GM18517 (cell line): Measurements from ENCODE around the gene SRGAP1.
"Not testable (repeated sequence)": the region's sequence is repeated elsewhere in the genome, so short reads cannot be mapped to it uniquely, and the experiment has no call there.

Experiments used
- ATAC-seq: cut with Tn5 transposase; IDR thresholded peaks from one replicate; pipeline ENCODE4 v1.9.1; 2021; ENCODE audit warnings: mild to moderate bottlenecking, moderate library complexity; ENCODE audit not compliant: unreplicated experiment

Gene SRGAP1

DNA sequence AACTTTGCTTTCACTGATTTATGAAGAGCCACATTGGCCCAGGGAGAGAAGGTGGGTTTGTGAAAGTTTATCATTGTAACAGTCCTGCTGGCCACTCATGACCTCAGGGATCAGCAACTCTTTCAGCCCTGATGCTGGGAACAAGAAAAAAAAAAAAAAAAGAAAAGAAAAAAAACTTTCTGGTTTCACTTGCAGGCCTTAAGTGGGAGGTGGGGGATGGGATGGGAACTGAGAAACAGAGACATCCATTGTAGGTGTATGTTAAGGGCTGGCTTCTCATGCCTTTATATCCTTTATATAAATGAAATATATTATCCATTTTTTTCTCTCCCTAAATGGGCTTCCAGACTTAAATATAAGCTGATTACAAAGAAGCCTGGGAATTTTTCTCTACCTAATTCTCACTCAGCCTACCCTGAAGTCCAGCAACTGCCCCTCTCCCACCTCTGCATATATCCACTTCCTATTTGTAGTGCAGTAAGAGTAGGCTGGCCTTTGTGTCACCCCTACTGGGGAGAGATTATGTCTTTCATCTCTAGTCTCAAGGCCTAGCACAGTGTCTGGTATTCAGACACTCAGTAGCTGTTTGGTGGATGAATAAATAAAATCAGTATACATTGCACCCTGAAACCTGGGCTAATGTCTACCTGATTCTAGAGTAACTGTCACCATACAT, 190.5 kb downstream of the SRGAP1 start:
- no peak for ATAC-seq

- no peak for ATAC-seq
These were observed 191.9 kb downstream of the SRGAP1 start for GRCh38 chr12:64036414-64036813.

DNA sequence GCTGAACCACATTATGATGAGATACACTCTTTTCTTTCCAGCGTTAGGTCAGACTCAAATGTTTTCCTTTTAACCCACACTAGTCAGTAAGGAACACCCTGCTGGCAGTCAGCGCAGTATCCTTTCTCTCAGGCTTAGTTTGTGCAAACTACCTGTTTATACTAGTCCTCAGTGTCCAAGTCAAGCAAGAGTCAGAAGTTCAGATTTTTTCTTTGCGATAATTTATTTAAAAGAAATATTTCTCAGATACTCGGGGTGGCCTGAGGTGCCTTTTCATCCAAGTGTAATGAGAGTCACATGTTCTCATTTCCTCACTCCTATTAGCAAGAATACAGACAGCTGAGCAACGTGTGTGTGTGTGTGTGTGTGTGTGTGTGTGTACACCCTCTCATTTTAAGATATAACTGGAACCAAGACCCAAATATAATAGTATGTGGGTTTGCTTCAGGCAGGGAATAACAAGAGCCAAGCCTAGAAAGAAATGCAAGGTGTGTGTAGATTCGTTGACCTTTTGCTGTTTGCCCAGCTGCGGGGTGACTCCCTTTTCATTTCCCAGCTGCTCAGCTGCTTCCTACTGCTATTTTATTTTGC, 194.9 kb downstream of the SRGAP1 start:
- no peak for ATAC-seq

GRCh38 chr12:64042911-64043310, 198.4 kb downstream of the SRGAP1 start:
- no peak for ATAC-seq

DNA sequence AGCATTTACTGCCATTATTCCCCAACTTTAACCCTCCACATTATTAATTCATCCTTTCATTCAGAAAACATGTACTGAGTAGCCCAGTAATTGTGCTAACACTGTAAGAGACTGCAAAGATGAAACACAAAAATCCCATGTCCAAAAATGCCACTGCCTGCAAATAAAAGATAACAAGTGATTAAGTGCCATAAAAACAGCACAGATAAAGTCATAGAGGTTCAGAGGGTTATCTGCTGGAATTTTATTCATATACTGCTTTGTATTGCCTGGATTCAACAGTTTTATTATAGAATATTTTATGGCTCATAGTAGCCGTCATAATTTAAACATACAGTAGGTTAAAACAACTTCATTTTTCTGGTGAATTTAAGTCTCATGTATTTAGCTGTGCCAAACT, 199.7 kb downstream of the SRGAP1 start:
- no peak for ATAC-seq

- ATAC-seq = no peak
These were observed 206.6 kb downstream of the SRGAP1 start for GRCh38 chr12:64051057-64051456.

GRCh38 chr12:64053117-64053516, 208.6 kb downstream of the SRGAP1 start:
- ATAC-seq = no peak

- no peak for ATAC-seq
These were observed 209.6 kb downstream of the SRGAP1 start for GRCh38 chr12:64054079-64054520.

GRCh38 chr12:64056741-64057140, 212.2 kb downstream of the SRGAP1 start:
- no peak for ATAC-seq

DNA sequence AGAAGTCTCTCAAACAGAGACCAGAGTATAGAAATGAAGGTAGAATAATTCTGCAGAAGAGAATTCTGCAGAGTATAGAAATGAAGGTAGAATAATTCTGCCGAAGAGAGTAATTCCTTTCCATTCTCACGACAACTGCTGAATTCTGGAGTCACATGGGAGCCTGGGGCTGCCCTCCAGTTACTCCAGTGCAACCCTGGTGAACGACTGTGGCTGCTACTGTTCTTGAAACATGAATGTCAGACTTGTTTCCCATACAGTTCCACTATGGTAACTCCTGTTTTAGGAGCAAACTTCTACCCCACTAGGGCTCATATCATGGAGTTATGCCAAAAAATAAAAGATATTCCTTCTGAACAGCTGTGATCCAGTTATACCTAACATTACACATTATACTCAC, 213.2 kb downstream of the SRGAP1 start:
- no peak for ATAC-seq

- no peak for ATAC-seq
These were observed 214.2 kb downstream of the SRGAP1 start for GRCh38 chr12:64058541-64059265.

GRCh38 chr12:64059685-64060084, 215.2 kb downstream of the SRGAP1 start:
- no peak for ATAC-seq

DNA sequence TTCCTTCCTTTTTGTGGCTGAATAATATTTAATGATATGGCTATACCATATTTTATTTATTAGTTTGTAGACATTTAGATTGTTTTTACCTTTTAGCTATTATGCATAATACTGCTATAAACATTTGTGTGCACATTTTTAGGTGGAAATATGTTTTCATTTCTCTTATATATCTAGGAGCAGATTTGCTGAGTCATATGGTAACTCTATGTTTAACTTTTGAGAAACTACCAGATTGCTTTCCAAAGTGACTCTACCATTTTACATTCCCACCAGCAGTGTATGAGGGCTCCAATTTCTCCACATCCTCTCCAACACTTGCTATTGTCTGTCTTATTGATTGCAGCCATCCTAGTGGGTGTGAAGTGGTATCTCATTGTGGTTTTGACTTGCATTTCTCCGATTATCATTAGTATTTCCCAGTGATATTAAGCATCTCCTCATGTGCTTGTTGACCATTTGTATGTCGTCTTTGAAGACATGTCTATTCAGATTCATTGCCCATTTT, 217.4 kb downstream of the SRGAP1 start:
- no peak for ATAC-seq

GRCh38 chr12:64063121-64063520, 218.6 kb downstream of the SRGAP1 start:
- no peak for ATAC-seq

GRCh38 chr12:64064240-64064639, 219.7 kb downstream of the SRGAP1 start:
- ATAC-seq = no peak

DNA sequence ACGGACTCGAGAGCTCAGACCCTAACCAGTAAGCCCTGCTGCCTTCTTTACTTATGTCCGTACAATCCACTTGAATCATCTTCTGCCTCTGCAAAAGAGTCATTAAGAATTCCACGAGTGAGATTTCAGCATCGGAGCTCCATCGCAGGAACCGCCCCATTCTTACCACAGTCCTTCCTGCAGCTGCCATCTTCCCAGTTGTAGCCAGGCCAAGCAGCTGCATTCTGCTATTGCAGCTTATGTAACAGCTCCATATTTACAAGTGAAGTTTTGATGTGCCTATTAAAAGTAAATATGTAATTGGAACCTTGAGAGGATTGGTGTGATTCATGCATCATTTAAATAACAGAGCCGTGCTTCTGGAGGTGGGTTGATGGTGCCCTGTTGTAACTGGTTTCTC, 220.2 kb downstream of the SRGAP1 start:
- ATAC-seq = no peak

GRCh38 chr12:64065881-64066451, 221.5 kb downstream of the SRGAP1 start:
- ATAC-seq = no peak

- no peak for ATAC-seq
These were observed 222.3 kb downstream of the SRGAP1 start for GRCh38 chr12:64066776-64067175.

GRCh38 chr12:64070454-64070853, 226.0 kb downstream of the SRGAP1 start:
- ATAC-seq = no peak

DNA sequence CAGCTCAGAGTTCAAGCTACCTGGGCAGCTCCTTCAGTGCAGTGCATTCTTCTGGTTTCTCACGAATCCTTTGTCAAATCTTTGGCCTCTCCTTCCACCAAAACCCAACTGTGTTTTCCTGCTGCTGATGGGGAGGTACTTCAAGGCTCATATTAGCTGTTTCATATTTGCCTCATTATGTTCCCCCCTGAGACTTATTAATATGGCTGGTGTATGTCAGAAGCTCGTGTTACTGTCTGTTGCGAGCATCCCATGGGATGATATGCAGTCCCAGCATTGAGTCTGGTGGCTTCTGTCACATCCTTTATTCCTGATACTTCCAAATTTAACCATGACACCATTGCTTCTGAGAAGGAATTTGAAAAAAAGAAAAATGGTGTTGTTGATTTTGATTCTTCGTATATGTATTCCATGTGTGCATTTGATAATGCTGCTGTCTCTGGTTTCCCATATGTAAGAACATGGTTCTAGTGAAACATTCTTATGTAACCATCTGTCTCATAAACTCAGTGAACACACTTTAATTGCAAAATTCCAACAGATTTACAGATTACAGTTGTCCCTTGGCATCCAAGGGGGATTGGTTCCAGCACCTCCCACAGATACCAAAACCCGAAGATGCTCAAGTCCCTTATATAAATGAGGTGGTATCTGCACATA, 228.5 kb downstream of the SRGAP1 start:
- no peak for ATAC-seq

- not testable (repeated sequence) for ATAC-seq
These were observed 232.1 kb downstream of the SRGAP1 start for GRCh38 chr12:64076565-64076964.
